ENCODE results near the gene DOCK1. TPM values are rescaled to one million over a fixed set of nuclear protein-coding genes. Genes with fewer than 3 reads are reported as not detected.

The DOCK1 gene
- total RNA-seq, 2 donors from 2014 or later = 41.2 to 56.0 TPM

- no peak for TF ChIP-seq POLR2AphosphoS5 (IDR thresholded peaks at IDR 0.05)
- no peak for TF ChIP-seq POLR2A (IDR thresholded peaks at IDR 0.05)
- no peak for TF ChIP-seq CTCF (IDR thresholded peaks at IDR 0.05)
- H3K9me3 ChIP-seq = no peaks in the 10 kb centered on the region
- H3K4me1 ChIP-seq (replicated peaks) = no peaks in the 10 kb centered on the region
- intact Hi-C loops (cut with DNase I) = no loop called here
- DNase-seq (ENCODE audit: low spot score) = no peak
- no peaks in the 10 kb centered on the region for H3K36me3 ChIP-seq
- 73% methylated on average over 5 of the region's 5 CpGs for WGBS
- H3K4me3 ChIP-seq = no peak overlapping the region
- no peak overlapping the region for H3K27ac ChIP-seq
- no peaks in the 10 kb centered on the region for H3K27me3 ChIP-seq (replicated peaks; ENCODE audit: insufficient read depth)
Observed at GRCh38 chr10:127368101-127368500, 462.9 kb downstream of the DOCK1 start.

- H3K27me3 ChIP-seq (replicated peaks; ENCODE audit: insufficient read depth) = no peaks in the 10 kb centered on the region
- H3K27ac ChIP-seq = no peak overlapping the region
- TF ChIP-seq CTCF (IDR thresholded peaks at IDR 0.05) (no peak), POLR2A (IDR thresholded peaks at IDR 0.05) (no peak), POLR2AphosphoS5 (IDR thresholded peaks at IDR 0.05) (no peak)
- no peaks in the 10 kb centered on the region for H3K36me3 ChIP-seq
- no peak for DNase-seq (ENCODE audit: low spot score)
- H3K4me3 ChIP-seq = no peak overlapping the region
- intact Hi-C loops (cut with DNase I) = no loop called here
- 88% methylated on average over 4 of the region's 4 CpGs for WGBS
- no peaks in the 10 kb centered on the region for H3K9me3 ChIP-seq
- H3K4me1 ChIP-seq (replicated peaks) = no peaks in the 10 kb centered on the region
Observed at GRCh38 chr10:127368929-127369328, 463.7 kb downstream of the DOCK1 start.

GRCh38 chr10:127370601-127371000 lies 465.4 kb downstream of the DOCK1 start:
- Histone ChIP-seq H3K27me3 (replicated peaks; ENCODE audit: insufficient read depth) (no peaks in the 10 kb centered on the region), H3K36me3 (no peaks in the 10 kb centered on the region), H3K4me3 (no peak overlapping the region), H3K27ac (no peak overlapping the region), H3K9me3 (no peaks in the 10 kb centered on the region), H3K4me1 (replicated peaks) (no peaks in the 10 kb centered on the region)
- DNase-seq (ENCODE audit: low spot score) = no peak
- 96% methylated on average over 7 of the region's 7 CpGs for WGBS
- intact Hi-C loops (cut with DNase I) = no loop called here
- TF ChIP-seq POLR2AphosphoS5 (IDR thresholded peaks at IDR 0.05) (no peak), CTCF (IDR thresholded peaks at IDR 0.05) (no peak), POLR2A (IDR thresholded peaks at IDR 0.05) (no peak)

GRCh38 chr10:127372361-127372760 lies 467.1 kb downstream of the DOCK1 start:
- intact Hi-C loops (cut with DNase I) = no loop called here
- H3K27me3 ChIP-seq (replicated peaks; ENCODE audit: insufficient read depth) = no peaks in the 10 kb centered on the region
- no peaks in the 10 kb centered on the region for H3K4me1 ChIP-seq (replicated peaks)
- no peak overlapping the region for H3K27ac ChIP-seq
- H3K9me3 ChIP-seq = no peaks in the 10 kb centered on the region
- no peak for DNase-seq (ENCODE audit: low spot score)
- H3K36me3 ChIP-seq = no peaks in the 10 kb centered on the region
- H3K4me3 ChIP-seq = no peak overlapping the region
- TF ChIP-seq POLR2AphosphoS5 (IDR thresholded peaks at IDR 0.05) = no peak
- WGBS = 89% methylated on average over 3 of the region's 3 CpGs

GRCh38 chr10:127374074-127374680 lies 468.9 kb downstream of the DOCK1 start:
- no peak for DNase-seq (ENCODE audit: low spot score)
- Histone ChIP-seq H3K36me3 (no peaks in the 10 kb centered on the region), H3K27me3 (replicated peaks; ENCODE audit: insufficient read depth) (no peaks in the 10 kb centered on the region), H3K4me1 (replicated peaks) (no peaks in the 10 kb centered on the region), H3K4me3 (no peak overlapping the region), H3K27ac (no peak overlapping the region), H3K9me3 (no peaks in the 10 kb centered on the region)
- TF ChIP-seq CTCF (IDR thresholded peaks at IDR 0.05) (no peak), POLR2AphosphoS5 (IDR thresholded peaks at IDR 0.05) (no peak), POLR2A (IDR thresholded peaks at IDR 0.05) (no peak)
- WGBS = 89% methylated on average over 20 of the region's 20 CpGs
- intact Hi-C loops (cut with DNase I) = no loop called here
